Measurements from ENCODE around the gene REN.

The REN gene

GRCh38 chr1:204154568-204155255 is 11.4 kb downstream of the REN start:
- DNase-seq (ENCODE audit: low read depth, low spot score), result no peak

GRCh38 chr1:204153667-204154066 is 12.5 kb downstream of the REN start:
- no peak for DNase-seq (ENCODE audit: low read depth, low spot score)

- no peak for DNase-seq (ENCODE audit: low read depth, low spot score)
Measured at GRCh38 chr1:204152310-204153044, 13.7 kb downstream of the REN start.

- peak; percentile 83 for DNase-seq (ENCODE audit: low read depth, low spot score)
Measured at GRCh38 chr1:204151552-204152309, 14.4 kb downstream of the REN start, which contains the start of gene ETNK2. Gene ETNK2, minus strand, starts transcription at chr1:204152044. Its CDS starts 192 bp downstream, at chr1:204151852.

GRCh38 chr1:204150702-204151551 is 15.2 kb downstream of the REN start:
- DNase-seq (ENCODE audit: low read depth, low spot score), result peak; percentile 33

GRCh38 chr1:204149635-204150565 is 16.2 kb downstream of the REN start:
- DNase-seq (ENCODE audit: low read depth, low spot score), result no peak

- DNase-seq (ENCODE audit: low read depth, low spot score), result no peak
Measured at GRCh38 chr1:204149107-204149506, 17.0 kb downstream of the REN start.

GRCh38 chr1:204147406-204148383 is 18.4 kb downstream of the REN start:
- DNase-seq (ENCODE audit: low read depth, low spot score), result no peak

- DNase-seq (ENCODE audit: low read depth, low spot score), result no peak
Measured at GRCh38 chr1:204146965-204147364, 19.2 kb downstream of the REN start.

- no peak for DNase-seq (ENCODE audit: low read depth, low spot score)
Measured at GRCh38 chr1:204146309-204146708, 19.8 kb downstream of the REN start.

- DNase-seq (ENCODE audit: low read depth, low spot score), result no peak
Measured at GRCh38 chr1:204145033-204145504, 21.1 kb downstream of the REN start.

- DNase-seq (ENCODE audit: low read depth, low spot score), result no peak
Measured at GRCh38 chr1:204143276-204144041, 22.7 kb downstream of the REN start.

- DNase-seq (ENCODE audit: low read depth, low spot score), result no peak
Measured at GRCh38 chr1:204142032-204142974, 23.8 kb downstream of the REN start.

GRCh38 chr1:204141131-204141530 is 25.0 kb downstream of the REN start:
- no peak for DNase-seq (ENCODE audit: low read depth, low spot score)

- no peak for DNase-seq (ENCODE audit: low read depth, low spot score)
Measured at GRCh38 chr1:204139952-204140351, 26.2 kb downstream of the REN start.

- no peak for DNase-seq (ENCODE audit: low read depth, low spot score)
Measured at GRCh38 chr1:204139088-204139487, 27.0 kb downstream of the REN start.

GRCh38 chr1:204136814-204137213 is 29.3 kb downstream of the REN start:
- no peak for DNase-seq (ENCODE audit: low read depth, low spot score)
